H9 (cell line): ENCODE measurements around the gene IFIH1. TPM values are rescaled to one million over a fixed set of nuclear protein-coding genes. Genes with fewer than 3 reads are reported as not detected.

Source experiments
- DNase-seq: peaks from one replicate; pipeline ENCODE4 v3.0.0-alpha.2; 2017
- H2AFZ ChIP-seq: one replicate; pipeline ENCODE4 v1.6.1; 2013; ENCODE audit warnings: mild to moderate bottlenecking, low read length, control low read depth, moderate library complexity
- H2AK5ac ChIP-seq: 2 replicates; pipeline ENCODE4 v1.6.1; 2013; ENCODE audit warnings: low read length, control low read depth, mixed read lengths; ENCODE audit not compliant: insufficient read length
- H2BK120ac ChIP-seq: one replicate; pipeline ENCODE4 v1.6.1; 2013; ENCODE audit warnings: low read depth, mild to moderate bottlenecking, low read length, control low read depth, inconsistent platforms; ENCODE audit not compliant: poor library complexity, severe bottlenecking
- H2BK12ac ChIP-seq: 2 replicates; pipeline ENCODE4 v1.6.1; 2013; ENCODE audit warnings: low read length, control low read depth, mixed read lengths, low read depth; ENCODE audit not compliant: insufficient read length
- H2BK15ac ChIP-seq: 2 replicates; pipeline ENCODE4 v1.6.1; 2013; ENCODE audit warnings: low read depth, low read length, control low read depth
- H2BK20ac ChIP-seq: one replicate; pipeline ENCODE4 v1.6.1; 2013; ENCODE audit warnings: low read depth, mild to moderate bottlenecking, low read length, control low read depth, inconsistent platforms; ENCODE audit not compliant: poor library complexity, severe bottlenecking
- H2BK5ac ChIP-seq: 2 replicates; pipeline ENCODE4 v1.6.1; 2013; ENCODE audit warnings: low read length, control low read depth, mixed read lengths; ENCODE audit not compliant: insufficient read length
- H3K14ac ChIP-seq: 2 replicates; pipeline ENCODE4 v1.6.1; 2013; ENCODE audit warnings: low read length, control low read depth; ENCODE audit not compliant: insufficient read depth
- H3K18ac ChIP-seq: 2 replicates; pipeline ENCODE4 v1.6.1; 2013; ENCODE audit warnings: low read depth, mild to moderate bottlenecking, mixed read lengths, low read length, control low read depth; ENCODE audit not compliant: insufficient read length
- H3K23ac ChIP-seq: 2 replicates; pipeline ENCODE4 v1.6.1; 2013; ENCODE audit warnings: low read length, control low read depth, mixed read lengths, low read depth; ENCODE audit not compliant: insufficient read length
- H3K23me2 ChIP-seq: 2 replicates; pipeline ENCODE4 v1.6.1; 2013; ENCODE audit warnings: low read depth, mild to moderate bottlenecking, mixed read lengths, low read length, control low read depth; ENCODE audit not compliant: insufficient read length, poor library complexity, severe bottlenecking
- H3K27ac ChIP-seq: 2 replicates; pipeline ENCODE4 v1.5.1; 2013; ENCODE audit warnings: low read length, control low read depth, mixed read lengths, low read depth; ENCODE audit not compliant: insufficient read length
- H3K27me3 ChIP-seq: 2 replicates; pipeline ENCODE4 v1.6.1; 2013; ENCODE audit warnings: low read length, control low read depth, inconsistent platforms; ENCODE audit not compliant: insufficient read depth
- H3K4ac ChIP-seq: 2 replicates; pipeline ENCODE4 v1.6.1; 2013; ENCODE audit warnings: low read depth, mild to moderate bottlenecking, control low read depth, inconsistent platforms, low read length, moderate library complexity
- H3K4me1 ChIP-seq: 2 replicates; pipeline ENCODE4 v1.6.1; 2013; ENCODE audit warnings: low read length, control low read depth, inconsistent platforms; ENCODE audit not compliant: insufficient read depth
- H3K4me2 ChIP-seq: 2 replicates; pipeline ENCODE4 v1.6.1; 2013; ENCODE audit warnings: low read length, control low read depth, mixed read lengths; ENCODE audit not compliant: insufficient read length, insufficient read depth
- H3K56ac ChIP-seq: 2 replicates; pipeline ENCODE4 v1.6.1; 2013; ENCODE audit warnings: low read depth, mild to moderate bottlenecking, mixed read lengths, low read length, control low read depth; ENCODE audit not compliant: insufficient read length
- H3K79me1 ChIP-seq: 2 replicates; pipeline ENCODE4 v1.6.1; 2013; ENCODE audit warnings: low read depth, mild to moderate bottlenecking, moderate library complexity, low read length, control low read depth, inconsistent platforms; ENCODE audit not compliant: insufficient read depth, poor library complexity, severe bottlenecking
- H3K79me2 ChIP-seq: 2 replicates; pipeline ENCODE4 v1.6.1; 2013; ENCODE audit warnings: low read length, control low read depth, inconsistent platforms; ENCODE audit not compliant: insufficient read depth
- H3K9ac ChIP-seq: 2 replicates; pipeline ENCODE4 v1.6.1; 2013; ENCODE audit warnings: low read length, control low read depth, mixed read lengths; ENCODE audit not compliant: insufficient read length; ENCODE audit errors: extremely low read depth
- H3K9me3 ChIP-seq: one replicate; pipeline ENCODE4 v1.6.1; 2013; ENCODE audit warnings: low read depth, low read length, inconsistent platforms; ENCODE audit not compliant: control insufficient read depth
- H3T11ph ChIP-seq: one replicate; pipeline ENCODE4 v1.6.1; 2013; ENCODE audit warnings: mild to moderate bottlenecking, low read length, control low read depth, inconsistent platforms
- H4K20me1 ChIP-seq: one replicate; pipeline ENCODE4 v1.6.1; 2013; ENCODE audit not compliant: control insufficient read depth, insufficient read length, insufficient read depth
- H4K5ac ChIP-seq: 2 replicates; pipeline ENCODE4 v1.6.1; 2013; ENCODE audit warnings: low read depth, mild to moderate bottlenecking, mixed read lengths, low read length, control low read depth; ENCODE audit not compliant: insufficient read length
- H4K8ac ChIP-seq: replicated peaks from 2 replicates; pipeline ENCODE4 v1.6.1; 2013; ENCODE audit warnings: low read length, control low read depth, mixed read lengths, low read depth; ENCODE audit not compliant: insufficient read length
- H4K91ac ChIP-seq: 2 replicates; pipeline ENCODE4 v1.6.1; 2013; ENCODE audit warnings: low read depth, mild to moderate bottlenecking, moderate library complexity, mixed read lengths, low read length, control low read depth; ENCODE audit not compliant: insufficient read length
- H3K27ac Mint-ChIP-seq, 3 experiments: 2 replicates in 2 of 3; 3 replicates in 1 of 3; pipeline ENCODE4 v1.8.0; 2020 to 2021; ENCODE audit warnings: mixed read lengths in 3 of 3, mild to moderate bottlenecking in 1 of 3, moderate library complexity in 1 of 3
- H3K27me3 Mint-ChIP-seq: 2 replicates; pipeline ENCODE4 v1.8.0; 2021; ENCODE audit warnings: low read depth, mild to moderate bottlenecking, moderate library complexity, mixed read lengths
- H3K36me3 Mint-ChIP-seq, 3 experiments: 2 replicates in 2 of 3; 3 replicates in 1 of 3; pipeline ENCODE4 v1.8.0; 2020 to 2021; ENCODE audit warnings: low read depth in 3 of 3, mixed read lengths in 3 of 3; ENCODE audit not compliant: insufficient read depth in 1 of 3
- H3K4me1 Mint-ChIP-seq, 2 experiments: 2 replicates each; pipeline ENCODE4 v1.8.0; 2020; ENCODE audit warnings: mixed read lengths in 2 of 2
- H3K4me3 Mint-ChIP-seq, 2 experiments: 2 replicates in 1 of 2; 3 replicates in 1 of 2; pipeline ENCODE4 v1.8.0; 2020 to 2021; ENCODE audit warnings: mild to moderate bottlenecking in 2 of 2, mixed read lengths in 2 of 2, moderate library complexity in 1 of 2
- H3K9me3 Mint-ChIP-seq, 2 experiments: 2 replicates in 1 of 2; 3 replicates in 1 of 2; pipeline ENCODE4 v1.8.0; 2020; ENCODE audit warnings: mild to moderate bottlenecking in 2 of 2, mixed read lengths in 2 of 2, moderate library complexity in 1 of 2
- total RNA-seq: library from RNA; stranded (reverse); gene quantifications from 2 replicates; pipeline ENCODE4 v1.2.1, GENCODE V29; 2021
- TF ChIP-seq, protein P1 (sequence below): fragments of 200-600 bp; sonication (generic); conservative IDR thresholded peaks from 3 replicates; pipeline ENCODE4 v1.8.0; 2021; ENCODE audit warnings: antibody characterized with exemption, mild to moderate bottlenecking

The IFIH1 gene
- total RNA-seq, 1 experiment from 2014 or later, result 0.81 TPM

DNA sequence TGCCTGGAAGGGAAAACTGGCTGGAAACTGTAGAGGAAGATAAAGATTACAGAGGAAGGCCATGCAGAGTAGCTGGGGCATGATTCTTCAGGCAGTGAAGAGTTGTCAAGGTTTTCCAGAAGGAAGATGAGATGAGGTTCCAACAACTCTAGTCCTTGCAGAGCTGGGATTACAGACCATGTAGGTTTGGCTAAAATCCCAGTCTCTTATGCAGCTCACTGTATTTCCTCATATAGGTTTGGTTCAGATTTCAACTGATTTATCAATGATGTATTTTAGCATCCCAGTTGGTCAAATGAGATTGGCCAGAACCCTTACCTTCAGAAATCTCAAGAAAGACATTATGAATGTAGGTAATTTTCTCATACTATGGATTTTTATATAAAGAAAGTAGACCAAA, 91.6 kb downstream of the IFIH1 start:
- Mint-ChIP-seq H3K36me3 (no peaks in the 10 kb centered on the region), H3K27ac (no peak overlapping the region), H3K9me3 (no peaks in the 10 kb centered on the region), H3K4me1 (no peaks in the 10 kb centered on the region), H3K4me3 (no peak overlapping the region), H3K27me3 (no peaks in the 10 kb centered on the region)
- Histone ChIP-seq H3K23ac (no peak overlapping the region), H4K5ac (no peak overlapping the region), H2BK12ac (no peak overlapping the region), H3K9ac (no peak overlapping the region), H2AFZ (no peak overlapping the region), H3T11ph (no peak overlapping the region), H3K14ac (no peak overlapping the region), H2BK120ac (no peak overlapping the region), H3K79me1 (no peaks in the 10 kb centered on the region), H3K79me2 (no peaks in the 10 kb centered on the region), H4K20me1 (no peaks in the 10 kb centered on the region), H2AK5ac (no peak overlapping the region), H4K91ac (no peak overlapping the region), H3K23me2 (no peaks in the 10 kb centered on the region), H2BK15ac (no peak overlapping the region), H3K27me3 (no peaks in the 10 kb centered on the region), H2BK20ac (no peak overlapping the region), H2BK5ac (no peak overlapping the region), H3K27ac (no peak overlapping the region), H3K18ac (no peak overlapping the region), H3K4me1 (no peaks in the 10 kb centered on the region), H3K4me2 (no peak overlapping the region), H4K8ac (no peak overlapping the region), H3K9me3 (no peaks in the 10 kb centered on the region), H3K56ac (no peak overlapping the region), H3K4ac (no peak overlapping the region)
- TF ChIP-seq, protein P1, sequence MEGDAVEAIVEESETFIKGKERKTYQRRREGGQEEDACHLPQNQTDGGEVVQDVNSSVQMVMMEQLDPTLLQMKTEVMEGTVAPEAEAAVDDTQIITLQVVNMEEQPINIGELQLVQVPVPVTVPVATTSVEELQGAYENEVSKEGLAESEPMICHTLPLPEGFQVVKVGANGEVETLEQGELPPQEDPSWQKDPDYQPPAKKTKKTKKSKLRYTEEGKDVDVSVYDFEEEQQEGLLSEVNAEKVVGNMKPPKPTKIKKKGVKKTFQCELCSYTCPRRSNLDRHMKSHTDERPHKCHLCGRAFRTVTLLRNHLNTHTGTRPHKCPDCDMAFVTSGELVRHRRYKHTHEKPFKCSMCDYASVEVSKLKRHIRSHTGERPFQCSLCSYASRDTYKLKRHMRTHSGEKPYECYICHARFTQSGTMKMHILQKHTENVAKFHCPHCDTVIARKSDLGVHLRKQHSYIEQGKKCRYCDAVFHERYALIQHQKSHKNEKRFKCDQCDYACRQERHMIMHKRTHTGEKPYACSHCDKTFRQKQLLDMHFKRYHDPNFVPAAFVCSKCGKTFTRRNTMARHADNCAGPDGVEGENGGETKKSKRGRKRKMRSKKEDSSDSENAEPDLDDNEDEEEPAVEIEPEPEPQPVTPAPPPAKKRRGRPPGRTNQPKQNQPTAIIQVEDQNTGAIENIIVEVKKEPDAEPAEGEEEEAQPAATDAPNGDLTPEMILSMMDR, result no peak
- no peak for DNase-seq
